Endothelial cell of umbilical vein (primary cell): ENCODE data around the gene XPNPEP1. TPM values are rescaled to one million over a fixed set of nuclear protein-coding genes. Genes with fewer than 3 reads are reported as not detected.

Experiments
- BruUV-seq: library from RNA; stranded (reverse); fragments of 400-500 nt; replicated peaks from 2 replicates; lab custom pipeline; 2021; lab: Mats Ljungman, UMichigan
- CTCF ChIA-PET: fragments of 300-600, 350-600 bp; sonication (Branson Sonifier 250); formaldehyde crosslinking; loops from one replicate; lab custom pipeline; 2021; ENCODE audit warnings: antibody characterized with exemption, inconsistent platforms; lab: Charles Lee
- POLR2A ChIA-PET: fragments of 300-600, 350-600 bp; sonication (Branson Sonifier 250); formaldehyde crosslinking; loops from one replicate; lab custom pipeline; 2021; ENCODE audit warnings: antibody characterized with exemption, inconsistent platforms; lab: Charles Lee
- DNase-seq: peaks from one replicate; pipeline ENCODE4 v3.0.0-alpha.2; 2011; ENCODE audit warnings: low read depth, low spot score
- FAIRE-seq: peaks from 2 replicates; lab custom pipeline; 2011; peaks lifted over from hg19 to GRCh38; lab: Jason Lieb, UNC
- H2AFZ ChIP-seq: 2 replicates; pipeline ENCODE4 v1.6.0; 2012; ENCODE audit warnings: low read depth, low read length, control low read depth, inconsistent platforms
- H3K27ac ChIP-seq: 2 replicates; pipeline ENCODE4 v1.5.1; 2011; ENCODE audit warnings: low read depth, mild to moderate bottlenecking, control low read depth, low read length, moderate library complexity; ENCODE audit not compliant: insufficient read depth
- H3K27me3 ChIP-seq, 2 experiments: 2 replicates each; pipeline versions ENCODE4 v1.6.0 to v1.6.1; 2011; ENCODE audit warnings: low read length in 2 of 2, mixed read lengths in 1 of 2; ENCODE audit not compliant: control insufficient read depth in 2 of 2, insufficient read depth in 2 of 2
- H3K36me3 ChIP-seq, 2 experiments: 2 replicates in 1 of 2; 3 replicates in 1 of 2; pipeline ENCODE4 v1.5.1; 2011; ENCODE audit warnings: low read length in 2 of 2, mild to moderate bottlenecking in 1 of 2, moderate library complexity in 1 of 2; ENCODE audit not compliant: control insufficient read depth in 2 of 2, insufficient read depth in 2 of 2; ENCODE audit errors: extremely low read depth in 1 of 2
- H3K4me1 ChIP-seq: 3 replicates; pipeline ENCODE4 v1.5.1; 2011; ENCODE audit warnings: mild to moderate bottlenecking, low read length; ENCODE audit not compliant: control insufficient read depth, insufficient read depth; ENCODE audit errors: extremely low read depth
- H3K4me2 ChIP-seq: 2 replicates; pipeline ENCODE4 v1.6.1; 2011; ENCODE audit warnings: low read length, control low read depth, mixed read lengths; ENCODE audit not compliant: insufficient read depth
- H3K4me3 ChIP-seq, 3 experiments: fragments of 200-600 bp in 1 of 3; sonication (generic), shearing (Covaris generic) in 1 of 3; replicated peaks in 1 of 3; 2 replicates each; pipeline ENCODE4 v1.5.1; 2011 to 2016; ENCODE audit warnings: control low read depth in 3 of 3, low read length in 3 of 3, mild to moderate bottlenecking in 2 of 3, inconsistent platforms in 1 of 3, low read depth in 1 of 3, moderate library complexity in 1 of 3; ENCODE audit not compliant: insufficient read depth in 1 of 3
- H3K79me2 ChIP-seq: 2 replicates; pipeline ENCODE4 v1.6.0; 2012; ENCODE audit warnings: low read length, inconsistent platforms; ENCODE audit not compliant: control insufficient read depth, insufficient read depth
- H3K9ac ChIP-seq: replicated peaks from 2 replicates; pipeline ENCODE3; 2011; ENCODE audit warnings: low read length, control low read depth; ENCODE audit not compliant: insufficient read depth; ENCODE audit errors: extremely low read depth
- H3K9me1 ChIP-seq: replicated peaks from 3 replicates; pipeline ENCODE4 v1.6.0; 2011; ENCODE audit warnings: mild to moderate bottlenecking, low read length; ENCODE audit not compliant: control insufficient read depth, insufficient read depth; ENCODE audit errors: extremely low read depth
- H3K9me3 ChIP-seq: replicated peaks from 2 replicates; pipeline ENCODE4 v1.5.1; 2012; ENCODE audit warnings: low read length, inconsistent platforms; ENCODE audit not compliant: control insufficient read depth, insufficient read depth
- H4K20me1 ChIP-seq: replicated peaks from 2 replicates; pipeline ENCODE3; 2011; ENCODE audit warnings: mild to moderate bottlenecking, low read length; ENCODE audit not compliant: control insufficient read depth, insufficient read depth; ENCODE audit errors: extremely low read depth
- CTCF ChIP-seq, 2 donors: IDR thresholded peaks; 1 replicate in 1 of 2; 2 replicates in 1 of 2; pipeline ENCODE4 v1.5.1; 2011; ENCODE audit warnings: low read length in 2 of 2, mild to moderate bottlenecking in 2 of 2, moderate library complexity in 2 of 2, control low read depth in 1 of 2, inconsistent platforms in 1 of 2, low read depth in 1 of 2; ENCODE audit not compliant: insufficient read depth in 1 of 2; ENCODE audit errors: extremely low read depth in 1 of 2
- EZH2 ChIP-seq: IDR thresholded peaks from 2 replicates; pipeline ENCODE4 v1.6.1; 2012; ENCODE audit warnings: borderline replicate concordance, low read depth, mild to moderate bottlenecking, moderate library complexity, low read length, inconsistent platforms; ENCODE audit not compliant: severe bottlenecking
- FOS ChIP-seq: IDR thresholded peaks from 2 replicates; pipeline ENCODE4 v1.6.1; 2011; ENCODE audit warnings: mild to moderate bottlenecking, low read length, moderate library complexity, borderline replicate concordance; ENCODE audit not compliant: insufficient read depth
- GATA2 ChIP-seq: IDR thresholded peaks from 2 replicates; pipeline ENCODE4 v1.7.0; 2011; ENCODE audit warnings: low read depth, mild to moderate bottlenecking, moderate library complexity, mixed read lengths, low read length; ENCODE audit not compliant: insufficient read length, insufficient read depth
- JUN ChIP-seq: IDR thresholded peaks from 2 replicates; pipeline ENCODE4 v1.6.1; 2011; ENCODE audit warnings: borderline replicate concordance, low read depth; ENCODE audit not compliant: insufficient read length, insufficient read depth
- MAX ChIP-seq: IDR thresholded peaks from 2 replicates; pipeline ENCODE4 v1.6.1; 2011; ENCODE audit not compliant: insufficient read depth, insufficient read length
- MYC ChIP-seq: IDR thresholded peaks from one replicate; pipeline ENCODE4 v1.6.1; 2011; ENCODE audit warnings: mild to moderate bottlenecking, low read depth, low read length
- POLR2A ChIP-seq: IDR thresholded peaks from 2 replicates; pipeline ENCODE4 v1.6.1; 2012; ENCODE audit warnings: low read depth, mild to moderate bottlenecking, control low read depth, low read length
- POLR2AphosphoS5 ChIP-seq: IDR thresholded peaks from 2 replicates; pipeline ENCODE4 v1.6.1; 2012; ENCODE audit warnings: low read depth, mild to moderate bottlenecking, control low read depth, low read length, moderate library complexity; ENCODE audit not compliant: insufficient read depth
- dilution Hi-C: fragments of 300-500 bp; cut with MboI; formaldehyde crosslinking; loops from one replicate; pipeline ENCODE4 v1.15.0; 2019; ENCODE audit warnings: low sequenced_read_pairs; ENCODE audit not compliant: extremely low pct_ligation_motif_present
- intact Hi-C: fragments of 100-400 bp; cut with micrococcal nuclease; formaldehyde crosslinking; loops from one replicate; pipeline ENCODE4 v1.10.0; 2022
- polyA plus RNA-seq, 4 experiments: library from polyadenylated mRNA; depleted of rRNA in 3 of 4; stranded (reverse) in 3 of 4; unstranded in 1 of 4; fragments of >200 nt; gene quantifications; 2 replicates each; pipeline versions ENCODE4 v1.2.1 to v1.2.3, GENCODE V29; 2011 to 2012; ENCODE audit warnings: missing spikeins in 1 of 4
- total RNA-seq: library from RNA; stranded (reverse); gene quantifications from 2 replicates; pipeline ENCODE4 v1.2.3, GENCODE V29; 2021

XPNPEP1 gene
- total and polyA plus RNA-seq, 2 donors (not counting 3 experiments of a cell fraction or from before 2014, with no cell fraction given): 81.1 to 245 TPM

GRCh38 chr10:109922358-109922975, 844 bp downstream of the XPNPEP1 start:
- FAIRE-seq: no peak

More at GRCh38 chr10:109922358-109922975, 844 bp downstream of the XPNPEP1 start:
- CTCF ChIA-PET: interaction anchor here (1.0 kb wide), 1 partner anchor 38 kb away, joined by 8 read pairs; no protein-coding TSS in a partner anchor
- Histone ChIP-seq H4K20me1 (no peaks in the 10 kb centered on the region), H3K9me3 (no peaks in the 10 kb centered on the region), H3K9ac (peak overlapping the region; percentile 96), H3K4me2 (peak overlapping the region; percentile 91), H2AFZ (peak overlapping the region; percentile 82), H3K27ac (peak overlapping the region; percentile 92), H3K27me3 (no peaks in the 10 kb centered on the region), H3K36me3 (no peaks in the 10 kb centered on the region), H3K4me3 (peak overlapping the region; percentile 58 to 91 (median 80)), H3K9me1 (no peaks in the 10 kb centered on the region), H3K4me1 (peaks cover 12% of the 10 kb centered on the region), H3K79me2 (peaks cover 43% of the 10 kb centered on the region)
- intact Hi-C loops: loop anchor here (2.0 to 5.0 kb wide), 2 partner anchors 45 to 84 kb away; partner anchors contain the start of gene ADD3
- BruUV-seq: TSS peak; percentile 44
- POLR2A ChIA-PET: no interaction called here
- peak; percentile 10 for DNase-seq
- dilution Hi-C loops: no loop called here
- no peak for TF ChIP-seq POLR2A
- TF ChIP-seq CTCF (IDR thresholded peaks at IDR 0.05; ENCODE audit: extremely low read depth in 1 of 2, insufficient read depth in 1 of 2, low read depth in 1 of 2, low read length in 2 of 2): no peak
- no peak for TF ChIP-seq GATA2
- no peak for TF ChIP-seq FOS
- TF ChIP-seq EZH2: no peak
- TF ChIP-seq POLR2AphosphoS5: no peak
- no peak for TF ChIP-seq MYC
- no peak for TF ChIP-seq JUN
- TF ChIP-seq MAX: no peak
